ENCODE results near the gene MYLK. TPM values are rescaled to one million over a fixed set of nuclear protein-coding genes. Genes with fewer than 3 reads are reported as not detected.

The MYLK gene
- total RNA-seq, 1 experiment from 2014 or later = 23.0 TPM

GRCh38 chr3:123791898-123792297, 92.2 kb downstream of the MYLK start:
- TF ChIP-seq CTCF (IDR thresholded peaks at IDR 0.05; ENCODE audit: insufficient read depth in 1 of 2, low read depth in 1 of 2, low read length in 1 of 2, severe bottlenecking in 1 of 2, unreplicated experiment in 1 of 2) = no peak

GRCh38 chr3:123791417-123791816, 92.7 kb downstream of the MYLK start:
- ChIA-PET CTCF (no interaction called here), POLR2A (no interaction called here)
- H3K27ac Mint-ChIP-seq (ENCODE audit: unreplicated experiment) = no peak overlapping the region
- H3K4me3 ChIP-seq (ENCODE audit: low read depth, low read length) = no peak overlapping the region
- peaks cover 69% of the 10 kb centered on the region for H3K4me1 ChIP-seq
- no peak overlapping the region for H3K4me3 Mint-ChIP-seq (ENCODE audit: unreplicated experiment)
- intact Hi-C loops (cut with micrococcal nuclease; ENCODE audit: unreplicated experiment) = no loop called here
- peaks cover 57% of the 10 kb centered on the region for H3K4me1 Mint-ChIP-seq (ENCODE audit: low read depth, unreplicated experiment)
- H3K27me3 Mint-ChIP-seq (ENCODE audit: insufficient read depth, unreplicated experiment) = no peaks in the 10 kb centered on the region
- no peak for TF ChIP-seq CTCF (IDR thresholded peaks at IDR 0.05; ENCODE audit: insufficient read depth in 1 of 2, low read depth in 1 of 2, low read length in 1 of 2, severe bottlenecking in 1 of 2, unreplicated experiment in 1 of 2)
- no peaks in the 10 kb centered on the region for H3K27me3 ChIP-seq (replicated peaks; ENCODE audit: control insufficient read depth, insufficient read depth, low read length)
- H3K36me3 Mint-ChIP-seq (ENCODE audit: insufficient read depth, unreplicated experiment) = no peaks in the 10 kb centered on the region
- H3K36me3 ChIP-seq (ENCODE audit: control insufficient read depth, insufficient read depth, low read length) = no peaks in the 10 kb centered on the region
- no peaks in the 10 kb centered on the region for H3K9me3 Mint-ChIP-seq (ENCODE audit: unreplicated experiment)
- no TSS peak for BruUV-seq (replicated peaks)
- no peak for DNase-seq
- H3K9me3 ChIP-seq = no peaks in the 10 kb centered on the region; the same call in 1 of the 2 replicates

More at GRCh38 chr3:123791898-123792297, 92.2 kb downstream of the MYLK start:
- H3K27me3 ChIP-seq (replicated peaks; ENCODE audit: control insufficient read depth, insufficient read depth, low read length) = no peaks in the 10 kb centered on the region
- no peak for DNase-seq
- peaks cover 71% of the 10 kb centered on the region for H3K4me1 ChIP-seq
- intact Hi-C loops (cut with micrococcal nuclease; ENCODE audit: unreplicated experiment) = no loop called here
- Mint-ChIP-seq H3K9me3 (ENCODE audit: unreplicated experiment) (no peaks in the 10 kb centered on the region), H3K4me3 (ENCODE audit: unreplicated experiment) (no peak overlapping the region), H3K27me3 (ENCODE audit: insufficient read depth, unreplicated experiment) (no peaks in the 10 kb centered on the region), H3K36me3 (ENCODE audit: insufficient read depth, unreplicated experiment) (no peaks in the 10 kb centered on the region), H3K27ac (ENCODE audit: unreplicated experiment) (no peak overlapping the region), H3K4me1 (ENCODE audit: low read depth, unreplicated experiment) (peaks cover 57% of the 10 kb centered on the region)
- H3K4me3 ChIP-seq (ENCODE audit: low read depth, low read length) = no peak overlapping the region
- BruUV-seq (replicated peaks) = no TSS peak
- CTCF ChIA-PET = no interaction called here
- H3K9me3 ChIP-seq = no peaks in the 10 kb centered on the region; the same call in 1 of the 2 replicates
- no peaks in the 10 kb centered on the region for H3K36me3 ChIP-seq (ENCODE audit: control insufficient read depth, insufficient read depth, low read length)
- POLR2A ChIA-PET = no interaction called here

- H3K27me3 Mint-ChIP-seq (ENCODE audit: insufficient read depth, unreplicated experiment) = no peaks in the 10 kb centered on the region
- intact Hi-C loops (cut with micrococcal nuclease; ENCODE audit: unreplicated experiment) = no loop called here
- no TSS peak for BruUV-seq (replicated peaks)
- no peak for DNase-seq
- ChIA-PET POLR2A (no interaction called here), CTCF (no interaction called here)
- H3K36me3 Mint-ChIP-seq (ENCODE audit: insufficient read depth, unreplicated experiment) = no peaks in the 10 kb centered on the region
- no peaks in the 10 kb centered on the region for H3K27me3 ChIP-seq (replicated peaks; ENCODE audit: control insufficient read depth, insufficient read depth, low read length)
- peaks cover 53% of the 10 kb centered on the region for H3K4me1 Mint-ChIP-seq (ENCODE audit: low read depth, unreplicated experiment)
- no peaks in the 10 kb centered on the region for H3K36me3 ChIP-seq (ENCODE audit: control insufficient read depth, insufficient read depth, low read length)
- H3K4me3 Mint-ChIP-seq (ENCODE audit: unreplicated experiment) = no peak overlapping the region
- no peaks in the 10 kb centered on the region for H3K9me3 ChIP-seq
- H3K4me1 ChIP-seq = peaks cover 66% of the 10 kb centered on the region
- H3K4me3 ChIP-seq (ENCODE audit: low read depth, low read length) = no peak overlapping the region
- no peaks in the 10 kb centered on the region for H3K9me3 Mint-ChIP-seq (ENCODE audit: unreplicated experiment)
- H3K27ac Mint-ChIP-seq (ENCODE audit: unreplicated experiment) = no peak overlapping the region
- no peak for TF ChIP-seq CTCF (IDR thresholded peaks at IDR 0.05; ENCODE audit: insufficient read depth in 1 of 2, low read depth in 1 of 2, low read length in 1 of 2, severe bottlenecking in 1 of 2, unreplicated experiment in 1 of 2)
Measured at GRCh38 chr3:123791073-123791370, 93.1 kb downstream of the MYLK start.

Measured in Caco-2 (cell line).